GM12873 (cell line): ENCODE measurements around the gene QRSL1.

Experiments
- TF ChIP-seq, protein P1 (sequence below): IDR thresholded peaks from 2 replicates; pipeline ENCODE4 v1.5.1; 2012; ENCODE audit warnings: low read depth, mild to moderate bottlenecking, moderate library complexity, low read length, control low read depth; ENCODE audit not compliant: insufficient read depth; ENCODE audit errors: missing control alignments

QRSL1 gene

DNA sequence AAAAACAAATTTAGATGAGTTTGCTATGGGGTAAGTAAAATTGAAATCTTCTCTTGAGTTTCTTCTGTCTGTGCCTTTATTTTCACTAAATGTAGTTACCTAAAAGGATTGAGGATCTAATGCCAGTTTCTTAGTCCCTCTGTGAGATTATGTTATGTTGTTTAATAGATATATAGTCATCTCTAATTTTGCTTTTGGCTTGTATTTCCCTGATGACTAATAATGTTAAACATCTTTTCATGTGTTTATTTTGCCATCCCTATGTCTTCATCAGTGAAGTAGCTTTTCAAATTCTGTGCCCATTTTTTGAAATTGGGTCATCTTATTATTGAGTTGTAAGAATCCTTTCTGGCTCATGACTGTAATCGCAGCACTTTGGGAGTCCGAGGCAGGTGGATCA, 13.7 kb downstream of the QRSL1 start:
- TF ChIP-seq, protein P1, sequence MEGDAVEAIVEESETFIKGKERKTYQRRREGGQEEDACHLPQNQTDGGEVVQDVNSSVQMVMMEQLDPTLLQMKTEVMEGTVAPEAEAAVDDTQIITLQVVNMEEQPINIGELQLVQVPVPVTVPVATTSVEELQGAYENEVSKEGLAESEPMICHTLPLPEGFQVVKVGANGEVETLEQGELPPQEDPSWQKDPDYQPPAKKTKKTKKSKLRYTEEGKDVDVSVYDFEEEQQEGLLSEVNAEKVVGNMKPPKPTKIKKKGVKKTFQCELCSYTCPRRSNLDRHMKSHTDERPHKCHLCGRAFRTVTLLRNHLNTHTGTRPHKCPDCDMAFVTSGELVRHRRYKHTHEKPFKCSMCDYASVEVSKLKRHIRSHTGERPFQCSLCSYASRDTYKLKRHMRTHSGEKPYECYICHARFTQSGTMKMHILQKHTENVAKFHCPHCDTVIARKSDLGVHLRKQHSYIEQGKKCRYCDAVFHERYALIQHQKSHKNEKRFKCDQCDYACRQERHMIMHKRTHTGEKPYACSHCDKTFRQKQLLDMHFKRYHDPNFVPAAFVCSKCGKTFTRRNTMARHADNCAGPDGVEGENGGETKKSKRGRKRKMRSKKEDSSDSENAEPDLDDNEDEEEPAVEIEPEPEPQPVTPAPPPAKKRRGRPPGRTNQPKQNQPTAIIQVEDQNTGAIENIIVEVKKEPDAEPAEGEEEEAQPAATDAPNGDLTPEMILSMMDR = no peak

DNA sequence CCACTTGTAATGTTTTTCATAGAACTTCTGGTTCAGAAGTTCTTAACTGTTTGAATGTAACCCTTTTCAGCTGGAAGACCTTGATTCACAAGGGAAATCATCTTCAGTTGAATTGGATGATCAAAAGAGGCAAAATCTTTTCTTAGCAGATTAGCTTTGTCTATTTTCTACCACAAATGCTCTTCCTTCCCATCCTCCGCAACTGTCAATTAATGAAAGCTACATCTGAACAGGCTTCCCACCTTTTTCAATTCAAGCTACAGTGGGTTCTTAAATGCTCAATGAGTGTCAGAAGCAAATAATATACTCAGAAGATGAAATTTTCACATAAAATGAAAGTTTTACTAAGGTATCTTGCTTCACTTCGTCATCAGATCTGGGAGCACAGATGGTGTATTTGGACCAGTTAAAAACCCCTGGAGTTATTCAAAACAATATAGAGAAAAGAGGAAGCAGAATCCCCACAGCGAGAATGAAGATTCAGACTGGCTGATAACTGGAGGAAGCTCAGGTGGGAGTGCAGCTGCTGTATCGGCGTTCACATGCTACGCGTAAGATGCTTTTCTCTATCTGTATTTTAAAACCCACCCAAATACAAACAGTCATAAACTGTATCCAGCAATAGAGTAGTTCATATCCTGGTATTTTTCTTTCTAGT, 19.4 kb downstream of the QRSL1 start:
- TF ChIP-seq, protein P1 = no peak

DNA sequence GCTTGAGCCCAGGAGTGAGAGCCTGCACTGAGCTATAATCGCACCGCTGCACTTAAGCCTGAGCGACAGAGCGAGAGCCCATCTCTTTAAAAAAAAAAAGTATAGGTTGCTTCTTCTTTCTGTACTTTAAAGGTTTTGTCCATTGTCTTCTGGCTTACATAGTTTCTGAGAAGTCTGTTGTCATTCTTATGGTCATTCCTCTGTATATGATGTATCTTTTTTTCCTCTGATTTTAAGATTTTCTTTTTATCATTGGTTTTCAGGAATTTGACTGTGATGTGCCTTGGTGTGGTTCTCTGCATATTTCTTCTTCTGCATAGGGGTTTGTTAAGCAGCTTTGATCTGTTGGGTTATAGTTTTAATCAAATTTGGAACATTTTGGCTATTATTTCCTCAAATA, 29.1 kb downstream of the QRSL1 start:
- TF ChIP-seq, protein P1 = no peak

DNA sequence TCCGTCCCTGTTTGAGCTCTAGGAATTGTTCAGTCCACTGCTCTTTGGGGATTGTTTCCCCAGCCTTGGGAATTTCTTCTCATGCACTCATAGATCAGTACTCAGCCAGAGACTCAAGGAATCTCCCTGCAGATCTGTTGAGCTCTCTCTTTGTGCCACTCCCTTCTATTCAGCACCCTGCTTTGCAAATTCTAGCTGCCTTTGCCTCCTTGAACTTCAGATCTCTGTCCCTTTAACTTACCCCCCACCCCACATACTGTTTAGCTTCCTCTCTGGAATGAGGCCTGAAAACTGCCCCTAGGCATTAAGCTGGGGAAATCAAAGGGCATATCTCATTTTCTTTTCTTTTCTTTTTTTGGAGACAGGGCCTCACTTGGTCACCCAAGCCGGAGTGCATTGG, 30.5 kb downstream of the QRSL1 start:
- TF ChIP-seq, protein P1 = no peak

DNA sequence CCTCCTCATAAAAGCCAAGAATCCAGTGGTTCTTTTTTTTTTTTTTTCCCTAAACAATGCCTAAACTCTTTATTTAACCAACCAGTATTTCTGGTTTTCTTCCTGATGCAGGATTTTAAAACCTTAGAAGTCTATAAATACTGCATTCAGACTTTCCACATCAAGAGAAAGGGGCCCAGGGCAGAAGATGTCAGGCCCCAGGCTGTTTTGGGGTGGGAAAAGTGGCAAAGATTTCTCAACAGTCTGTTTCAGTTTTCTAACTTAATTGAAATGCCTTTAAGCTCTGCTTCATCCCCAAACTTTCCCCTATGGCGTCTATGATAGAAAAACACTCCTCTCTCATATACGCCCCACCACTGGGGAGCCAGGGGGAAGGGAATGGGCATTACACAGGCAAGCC, 33.1 kb downstream of the QRSL1 start:
- TF ChIP-seq, protein P1 = no peak

DNA sequence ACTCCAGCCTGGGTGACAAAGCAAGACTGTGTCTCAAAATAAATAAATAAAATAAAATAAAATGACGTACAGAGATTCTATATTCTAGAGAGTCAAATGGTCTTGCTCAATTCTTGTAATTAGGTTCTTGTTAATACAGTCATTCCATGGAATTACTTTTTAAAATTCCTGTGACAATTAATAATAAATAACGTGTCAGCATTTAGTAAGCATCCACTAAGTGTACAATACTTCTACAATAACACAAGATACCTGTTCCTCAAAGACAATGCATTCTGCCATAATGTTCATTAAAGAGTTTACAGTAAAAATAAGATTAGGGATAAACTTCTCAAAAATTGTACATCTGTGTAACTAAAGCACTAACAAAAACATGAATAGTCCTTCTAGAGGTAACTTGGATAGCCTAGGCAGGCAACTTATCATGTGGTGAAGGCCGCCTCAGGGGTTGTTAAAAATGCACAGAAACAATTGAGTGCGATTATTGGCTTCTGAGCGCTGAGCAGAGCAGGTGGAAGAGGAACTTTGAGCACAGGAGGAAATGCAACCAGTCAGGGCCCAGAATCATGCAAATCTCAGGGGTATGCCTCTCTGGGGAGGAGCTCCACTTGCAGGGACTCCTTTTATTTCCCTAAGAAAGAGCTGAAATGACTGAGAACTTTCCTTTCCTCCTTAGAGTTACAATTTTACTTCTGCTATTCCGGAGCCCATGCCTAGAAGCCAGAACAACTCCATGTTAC, 37.1 kb downstream of the QRSL1 start:
- TF ChIP-seq, protein P1 = no peak

DNA sequence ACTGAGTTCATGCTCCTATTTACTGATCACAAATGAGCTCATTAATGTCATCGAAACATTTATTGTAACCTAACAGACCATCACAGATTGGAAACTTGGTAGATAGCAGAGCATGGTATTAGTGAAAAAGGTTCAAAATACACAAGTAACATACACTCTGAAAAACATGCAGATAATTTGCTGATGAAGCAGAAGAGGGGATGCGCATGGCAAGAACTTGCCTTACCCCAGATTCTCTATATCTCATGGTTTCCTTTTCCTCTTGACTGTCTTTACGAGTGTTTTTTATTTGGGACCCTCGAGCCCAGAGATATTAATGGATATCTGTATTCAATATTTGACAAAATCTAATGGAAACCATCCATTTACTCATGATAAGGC, 37.6 kb downstream of the QRSL1 start:
- TF ChIP-seq, protein P1 = no peak
